HCT116 (cell line): ENCODE results near the gene KLHL22. TPM values are rescaled to one million over a fixed set of nuclear protein-coding genes. Genes with fewer than 3 reads are reported as not detected.

Experiments used
- ATAC-seq: fragments of 200-7000 bp; cut with Tn5 transposase; 2 replicates; pipeline ENCODE4 v1.9.1; 2020; ENCODE audit warnings: mild to moderate bottlenecking, moderate library complexity
- BruUV-seq: library from RNA; stranded (reverse); fragments of 400-500 nt; replicated peaks from 2 replicates; lab custom pipeline; 2021; lab: Mats Ljungman, UMichigan
- CTCF ChIA-PET: fragments of 300-600 bp; sonication (Branson Sonifier 250); formaldehyde crosslinking; loops from one replicate; lab custom pipeline; 2021; ENCODE audit warnings: antibody characterized with exemption; lab: Charles Lee
- POLR2A ChIA-PET: fragments of 300-600, 350-600 bp; sonication (Branson Sonifier 250); formaldehyde crosslinking; loops from one replicate; lab custom pipeline; 2021; ENCODE audit warnings: antibody characterized with exemption; lab: Charles Lee
- RAD21 ChIA-PET, 2 experiments: fragments of 300-600 bp; sonication (Branson Sonifier 250); formaldehyde crosslinking; loops; one replicate each; lab custom pipeline; 2023; ENCODE audit warnings: low total read pairs in 2 of 2; ENCODE audit not compliant: uncharacterized antibody in 2 of 2, unreplicated experiment in 2 of 2, low non-redundant PET in 1 of 2; lab: Charles Lee
- DNase-seq: peaks from one replicate; pipeline ENCODE4 v3.0.0-alpha.2; 2010; ENCODE audit warnings: low read depth, low spot score
- H2AFZ ChIP-seq: fragments of 200-600 bp; shearing (Covaris generic), sonication (generic); 2 replicates; pipeline ENCODE4 v1.6.1; 2017; ENCODE audit warnings: low read depth, mixed run types, mixed read lengths, antibody characterized with exemption, low read length; ENCODE audit not compliant: poor library complexity, severe bottlenecking
- H3K27ac ChIP-seq: 2 replicates; pipeline ENCODE4 v1.5.1; 2012; ENCODE audit warnings: low read depth, low read length
- H3K27me3 ChIP-seq: fragments of 200-600 bp; sonication (generic); 2 replicates; pipeline ENCODE4 v1.6.1; 2016; ENCODE audit warnings: mixed run types, low read length, mixed read lengths; ENCODE audit not compliant: insufficient read depth
- H3K36me3 ChIP-seq, 2 experiments: fragments of 200-500 bp in 1 of 2; fragments of 200-600 bp in 1 of 2; sonication (Bioruptor generic) in 1 of 2; sonication (generic) in 1 of 2; 2 replicates each; pipeline versions ENCODE4 v1.5.1 to v1.6.1; 2014 to 2016; ENCODE audit warnings: low read length in 2 of 2, inconsistent platforms in 1 of 2, mixed read lengths in 1 of 2, mixed run types in 1 of 2; ENCODE audit not compliant: insufficient read depth in 2 of 2, control insufficient read depth in 1 of 2
- H3K4me1 ChIP-seq, 2 experiments: fragments of 200-600 bp in 1 of 2; sonication (generic) in 1 of 2; 2 replicates each; pipeline versions ENCODE4 v1.5.1 to v1.6.1; 2012 to 2017; ENCODE audit warnings: low read length in 2 of 2, inconsistent platforms in 1 of 2, mild to moderate bottlenecking in 1 of 2, mixed read lengths in 1 of 2, mixed run types in 1 of 2, moderate library complexity in 1 of 2; ENCODE audit not compliant: insufficient read depth in 2 of 2, control insufficient read depth in 1 of 2
- H3K4me2 ChIP-seq: fragments of 200-600 bp; sonication (generic); 2 replicates; pipeline ENCODE4 v1.6.1; 2017; ENCODE audit warnings: mixed run types, low read length, mixed read lengths
- H3K4me3 ChIP-seq, 2 experiments: fragments of 200-600 bp in 1 of 2; sonication (generic) in 1 of 2; replicated peaks in 1 of 2; 2 replicates each; pipeline ENCODE4 v1.5.1; 2011 to 2016; ENCODE audit warnings: low read length in 2 of 2, control low read depth in 1 of 2, low read depth in 1 of 2, mild to moderate bottlenecking in 1 of 2, mixed read lengths in 1 of 2, mixed run types in 1 of 2
- H3K79me2 ChIP-seq: fragments of 200-600 bp; sonication (generic); 2 replicates; pipeline ENCODE4 v1.6.1; 2017; ENCODE audit warnings: mild to moderate bottlenecking, mixed run types, low read length, moderate library complexity, mixed read lengths; ENCODE audit not compliant: insufficient read depth
- H3K9ac ChIP-seq: fragments of 200-600 bp; sonication (generic); 2 replicates; pipeline ENCODE4 v1.6.1; 2016; ENCODE audit warnings: low read length, mixed read lengths
- H3K9me2 ChIP-seq: fragments of 200-600 bp; sonication (generic), shearing (Covaris generic); 2 replicates; pipeline ENCODE4 v1.6.1; 2017; ENCODE audit warnings: mixed run types, mild to moderate bottlenecking, moderate library complexity; ENCODE audit not compliant: insufficient read depth
- H3K9me3 ChIP-seq, 2 experiments: fragments of 200-500 bp in 1 of 2; fragments of 200-600 bp in 1 of 2; sonication (Bioruptor generic) in 1 of 2; sonication (generic) in 1 of 2; 2 replicates each; pipeline ENCODE4 v1.6.1; 2014 to 2017; ENCODE audit warnings: low read length in 2 of 2, mixed read lengths in 2 of 2, inconsistent platforms in 1 of 2, low read depth in 1 of 2, mild to moderate bottlenecking in 1 of 2, mixed run types in 1 of 2, moderate library complexity in 1 of 2; ENCODE audit not compliant: control insufficient read depth in 1 of 2, insufficient read depth in 1 of 2
- H4K20me1 ChIP-seq: fragments of 200-600 bp; sonication (generic), shearing (Covaris generic); 2 replicates; pipeline ENCODE4 v1.6.1; 2017; ENCODE audit warnings: mixed run types, mild to moderate bottlenecking, moderate library complexity; ENCODE audit not compliant: insufficient read depth
- ATF3 ChIP-seq: IDR thresholded peaks from 2 replicates; pipeline ENCODE4 v1.6.1; 2012
- EGR1 ChIP-seq: IDR thresholded peaks from 2 replicates; pipeline ENCODE4 v1.6.1; 2012; ENCODE audit warnings: low read depth
- EZH2 ChIP-seq: fragments of 200-600 bp; sonication (generic); IDR thresholded peaks from 2 replicates; pipeline ENCODE4 v1.6.1; 2017; ENCODE audit warnings: antibody characterized with exemption, mixed run types
- EZH2phosphoT487 ChIP-seq: fragments of 200-600 bp; IDR thresholded peaks from 2 replicates; pipeline ENCODE4 v1.6.1; 2018; ENCODE audit warnings: antibody characterized with exemption, borderline replicate concordance
- FOSL1 ChIP-seq: IDR thresholded peaks from 2 replicates; pipeline ENCODE4 v1.6.1; 2012; ENCODE audit warnings: low read depth
- JUND ChIP-seq: IDR thresholded peaks from 2 replicates; pipeline ENCODE4 v1.6.1; 2012
- POLR2A ChIP-seq: IDR thresholded peaks from 2 replicates; pipeline ENCODE4 v1.7.0; 2011; ENCODE audit warnings: borderline replicate concordance; ENCODE audit not compliant: insufficient read depth, insufficient read length; ENCODE audit errors: extremely low read depth
- POLR2AphosphoS5 ChIP-seq: IDR thresholded peaks from 2 replicates; pipeline ENCODE4 v1.6.1; 2011; ENCODE audit warnings: mild to moderate bottlenecking, low read depth, low read length, moderate library complexity
- RAD21 ChIP-seq: IDR thresholded peaks from 2 replicates; pipeline ENCODE4 v1.6.1; 2012; ENCODE audit warnings: low read depth, mild to moderate bottlenecking
- SP1 ChIP-seq: IDR thresholded peaks from 2 replicates; pipeline ENCODE4 v1.6.1; 2012; ENCODE audit warnings: low read depth
- TCF7L2 ChIP-seq: IDR thresholded peaks from 2 replicates; pipeline ENCODE4 v1.7.0; 2011; ENCODE audit warnings: borderline replicate concordance, inconsistent platforms; ENCODE audit not compliant: insufficient read depth, insufficient read length; ENCODE audit errors: extremely low read depth
- YY1 ChIP-seq: IDR thresholded peaks from 2 replicates; pipeline ENCODE4 v1.6.1; 2011; ENCODE audit warnings: low read length, low read depth, moderate library complexity, mild to moderate bottlenecking; ENCODE audit not compliant: insufficient replicate concordance; ENCODE audit errors: extremely low read depth
- ZFX ChIP-seq: fragments of 450-650 bp; IDR thresholded peaks from 2 replicates; pipeline ENCODE4 v1.6.1; 2017
- intact Hi-C: fragments of 100-400 bp; cut with micrococcal nuclease; formaldehyde crosslinking; loops from 2 replicates; pipeline ENCODE4 v1.10.0; 2022
- total RNA-seq: library from RNA; stranded (reverse); gene quantifications from one replicate; pipeline ENCODE4 v1.2.1, GENCODE V29; 2021; ENCODE audit not compliant: unreplicated experiment
- TF ChIP-seq, protein P1 (sequence below), 3 experiments: fragments of 200-600 bp in 1 of 3; sonication (generic) in 1 of 3; IDR thresholded peaks in 2 of 3; conservative IDR thresholded peaks in 1 of 3; 2 replicates each; pipeline ENCODE4 v1.5.1; 2012 to 2017; ENCODE audit warnings: low read depth in 2 of 3, low read length in 2 of 3, antibody characterized with exemption in 1 of 3, borderline replicate concordance in 1 of 3, control low read depth in 1 of 3, mild to moderate bottlenecking in 1 of 3, mixed read lengths in 1 of 3, mixed run types in 1 of 3, moderate library complexity in 1 of 3; ENCODE audit not compliant: insufficient read depth in 1 of 3

The KLHL22 gene
- total RNA-seq, 1 experiment from 2014 or later = 16.4 TPM

GRCh38 chr22:20406686-20407408 is 88.7 kb downstream of the KLHL22 start:
- TF ChIP-seq EZH2phosphoT487 (no peak), FOSL1 (no peak), EGR1 (no peak), ZFX (no peak), ATF3 (no peak), YY1 (no peak), RAD21 (no peak), POLR2A (no peak), SP1 (no peak), TCF7L2 (no peak), JUND (no peak), POLR2AphosphoS5 (no peak), EZH2 (no peak)
- TF ChIP-seq, protein P1, sequence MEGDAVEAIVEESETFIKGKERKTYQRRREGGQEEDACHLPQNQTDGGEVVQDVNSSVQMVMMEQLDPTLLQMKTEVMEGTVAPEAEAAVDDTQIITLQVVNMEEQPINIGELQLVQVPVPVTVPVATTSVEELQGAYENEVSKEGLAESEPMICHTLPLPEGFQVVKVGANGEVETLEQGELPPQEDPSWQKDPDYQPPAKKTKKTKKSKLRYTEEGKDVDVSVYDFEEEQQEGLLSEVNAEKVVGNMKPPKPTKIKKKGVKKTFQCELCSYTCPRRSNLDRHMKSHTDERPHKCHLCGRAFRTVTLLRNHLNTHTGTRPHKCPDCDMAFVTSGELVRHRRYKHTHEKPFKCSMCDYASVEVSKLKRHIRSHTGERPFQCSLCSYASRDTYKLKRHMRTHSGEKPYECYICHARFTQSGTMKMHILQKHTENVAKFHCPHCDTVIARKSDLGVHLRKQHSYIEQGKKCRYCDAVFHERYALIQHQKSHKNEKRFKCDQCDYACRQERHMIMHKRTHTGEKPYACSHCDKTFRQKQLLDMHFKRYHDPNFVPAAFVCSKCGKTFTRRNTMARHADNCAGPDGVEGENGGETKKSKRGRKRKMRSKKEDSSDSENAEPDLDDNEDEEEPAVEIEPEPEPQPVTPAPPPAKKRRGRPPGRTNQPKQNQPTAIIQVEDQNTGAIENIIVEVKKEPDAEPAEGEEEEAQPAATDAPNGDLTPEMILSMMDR (IDR thresholded peaks at IDR 0.05 in 2 of 3, conservative IDR thresholded peaks at IDR 0.05 in 1 of 3; ENCODE audit: borderline replicate concordance in 1 of 3, insufficient read depth in 1 of 3, low read depth in 2 of 3, low read length in 2 of 3) = no peak
- ATAC-seq = no peak
- no peak overlapping the region for H3K27ac ChIP-seq
- intact Hi-C loops = no loop called here
- H3K9me2 ChIP-seq = no peaks in the 10 kb centered on the region
- no peaks in the 10 kb centered on the region for H3K9me3 ChIP-seq
- H3K36me3 ChIP-seq = peaks cover 0 to 3% of the 10 kb centered on the region in 2 experiments; a peak in 2 of 4 replicates
- ChIA-PET RAD21 (no interaction called here), POLR2A (no interaction called here), CTCF (interaction anchor here (0.7 kb wide), 1 partner anchor 11 kb away, joined by 3 read pairs; no protein-coding TSS in a partner anchor)
- no peaks in the 10 kb centered on the region for H3K79me2 ChIP-seq
- H2AFZ ChIP-seq = no peak overlapping the region
- H3K27me3 ChIP-seq = no peaks in the 10 kb centered on the region
- peaks cover 0 to 4% of the 10 kb centered on the region in 2 experiments; a peak in 1 of 4 replicates for H3K4me1 ChIP-seq
- DNase-seq = no peak
- no peak overlapping the region for H3K9ac ChIP-seq
- no peak overlapping the region for H3K4me2 ChIP-seq
- no TSS peak for BruUV-seq
- H4K20me1 ChIP-seq = no peaks in the 10 kb centered on the region
- no peak overlapping the region for H3K4me3 ChIP-seq
